Measurements from ENCODE around the gene PLEKHG5.

Gene PLEKHG5

DNA sequence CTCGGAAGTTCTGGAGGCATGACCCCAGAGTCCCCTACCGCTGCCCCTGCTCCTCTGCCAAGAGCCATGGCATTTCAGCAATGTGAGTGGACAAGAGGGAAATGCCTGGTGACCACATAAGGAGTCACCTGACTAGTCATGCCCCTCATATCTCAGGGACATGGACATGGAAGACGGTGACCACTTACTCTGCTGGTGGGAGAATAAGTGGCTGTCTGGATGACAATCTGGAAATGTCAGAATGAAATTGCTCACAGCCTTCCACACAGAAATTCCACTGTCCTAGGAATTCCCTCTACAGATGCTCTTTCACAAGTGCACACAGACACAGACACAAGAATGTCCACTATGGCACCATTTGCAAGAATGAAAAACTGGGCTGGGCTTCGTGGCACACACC lies 24.3 kb upstream of the PLEKHG5 start:
- H3K27ac ChIP-seq, result no peak overlapping the region
- TF ChIP-seq ZFX (IDR thresholded peaks at IDR 0.05; ENCODE audit: borderline replicate concordance), result no peak
- TF ChIP-seq, protein P1, sequence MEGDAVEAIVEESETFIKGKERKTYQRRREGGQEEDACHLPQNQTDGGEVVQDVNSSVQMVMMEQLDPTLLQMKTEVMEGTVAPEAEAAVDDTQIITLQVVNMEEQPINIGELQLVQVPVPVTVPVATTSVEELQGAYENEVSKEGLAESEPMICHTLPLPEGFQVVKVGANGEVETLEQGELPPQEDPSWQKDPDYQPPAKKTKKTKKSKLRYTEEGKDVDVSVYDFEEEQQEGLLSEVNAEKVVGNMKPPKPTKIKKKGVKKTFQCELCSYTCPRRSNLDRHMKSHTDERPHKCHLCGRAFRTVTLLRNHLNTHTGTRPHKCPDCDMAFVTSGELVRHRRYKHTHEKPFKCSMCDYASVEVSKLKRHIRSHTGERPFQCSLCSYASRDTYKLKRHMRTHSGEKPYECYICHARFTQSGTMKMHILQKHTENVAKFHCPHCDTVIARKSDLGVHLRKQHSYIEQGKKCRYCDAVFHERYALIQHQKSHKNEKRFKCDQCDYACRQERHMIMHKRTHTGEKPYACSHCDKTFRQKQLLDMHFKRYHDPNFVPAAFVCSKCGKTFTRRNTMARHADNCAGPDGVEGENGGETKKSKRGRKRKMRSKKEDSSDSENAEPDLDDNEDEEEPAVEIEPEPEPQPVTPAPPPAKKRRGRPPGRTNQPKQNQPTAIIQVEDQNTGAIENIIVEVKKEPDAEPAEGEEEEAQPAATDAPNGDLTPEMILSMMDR (IDR thresholded peaks at IDR 0.05), result no peak

DNA sequence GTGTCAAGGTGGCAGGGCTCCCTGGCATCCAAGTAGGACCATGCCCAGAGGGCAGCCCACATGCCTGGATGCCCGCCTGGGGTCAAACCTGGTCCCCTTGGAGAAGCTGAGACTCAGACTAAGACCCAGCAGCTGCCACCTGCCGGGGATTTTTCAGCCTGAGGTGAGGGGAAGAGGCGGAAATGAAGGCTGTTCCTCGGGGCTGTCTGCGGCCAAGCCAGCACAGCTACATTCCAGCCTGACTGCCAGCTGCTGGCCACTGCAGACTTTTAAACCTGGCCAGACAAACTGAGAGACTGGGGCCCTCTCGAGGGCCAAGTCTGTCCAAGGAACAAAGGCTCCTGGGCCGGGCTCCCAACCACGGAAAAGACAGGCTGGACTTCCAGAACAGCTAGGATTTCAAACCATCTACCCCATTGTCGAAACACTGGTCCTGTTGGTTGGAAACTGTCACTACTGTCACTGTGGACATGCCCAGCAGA lies 21.9 kb upstream of the PLEKHG5 start:
- TF ChIP-seq, protein P1 (IDR thresholded peaks at IDR 0.05), result no peak
- no peak overlapping the region for H3K27ac ChIP-seq

DNA sequence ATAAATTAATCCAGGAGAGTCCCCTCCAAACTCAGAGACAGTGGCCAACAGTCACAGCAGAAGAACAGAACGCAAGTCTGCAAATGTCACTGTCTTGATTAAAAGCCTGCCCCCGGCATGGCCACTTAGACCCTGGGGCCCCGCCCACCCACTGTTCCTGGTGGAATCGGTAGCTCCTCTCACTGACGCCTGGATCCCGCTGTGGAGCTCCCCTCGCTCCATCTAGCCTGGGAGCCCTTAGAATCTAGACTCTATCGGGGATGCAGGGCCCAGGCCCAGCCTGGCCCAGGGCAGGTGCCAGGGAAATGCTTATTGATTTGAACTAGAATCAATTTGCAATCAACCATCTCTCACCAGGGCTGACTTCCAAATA lies 21.4 kb upstream of the PLEKHG5 start:
- H3K27ac ChIP-seq, result no peak overlapping the region

DNA sequence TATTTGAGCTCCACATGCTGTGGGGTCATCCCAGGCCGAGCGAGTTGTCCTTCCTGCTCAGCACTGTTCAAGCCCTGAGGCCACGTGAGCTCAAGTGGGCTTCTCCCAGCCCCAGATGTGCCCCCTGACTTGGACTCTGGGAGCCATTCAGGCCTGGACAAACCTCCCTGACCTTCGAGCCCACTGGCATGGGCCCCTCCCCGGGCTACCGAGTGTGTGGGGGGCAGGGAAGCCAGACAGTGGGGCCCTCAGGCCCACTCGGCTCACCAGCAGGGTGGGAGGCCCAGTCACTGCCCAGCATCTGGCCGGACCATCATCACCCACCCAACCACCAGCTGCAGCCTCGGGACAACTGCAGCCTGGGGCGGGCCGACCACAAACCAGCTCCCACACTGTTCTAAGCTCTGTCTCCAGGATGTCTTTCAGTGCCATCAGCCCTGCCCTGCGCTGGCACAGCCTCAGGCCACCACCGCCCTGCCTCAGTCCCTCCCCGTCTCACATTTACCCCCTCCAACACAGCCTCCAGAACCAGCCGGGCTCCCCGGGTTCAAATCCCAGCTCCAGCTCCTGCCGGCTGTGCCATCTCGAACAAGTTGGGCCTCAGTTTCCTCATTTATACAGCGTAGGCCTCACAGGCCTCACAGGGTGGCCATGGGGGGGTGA lies 20.9 kb upstream of the PLEKHG5 start:
- TF ChIP-seq, protein P1 (IDR thresholded peaks at IDR 0.05), result no peak
- no peak for TF ChIP-seq ZFX (IDR thresholded peaks at IDR 0.05; ENCODE audit: borderline replicate concordance)
- no peak overlapping the region for H3K27ac ChIP-seq

More for the DNA sequence above, 21.4 kb upstream of the PLEKHG5 start:
- TF ChIP-seq, protein P1 (IDR thresholded peaks at IDR 0.05), result no peak
- TF ChIP-seq ZFX (IDR thresholded peaks at IDR 0.05; ENCODE audit: borderline replicate concordance), result no peak

DNA sequence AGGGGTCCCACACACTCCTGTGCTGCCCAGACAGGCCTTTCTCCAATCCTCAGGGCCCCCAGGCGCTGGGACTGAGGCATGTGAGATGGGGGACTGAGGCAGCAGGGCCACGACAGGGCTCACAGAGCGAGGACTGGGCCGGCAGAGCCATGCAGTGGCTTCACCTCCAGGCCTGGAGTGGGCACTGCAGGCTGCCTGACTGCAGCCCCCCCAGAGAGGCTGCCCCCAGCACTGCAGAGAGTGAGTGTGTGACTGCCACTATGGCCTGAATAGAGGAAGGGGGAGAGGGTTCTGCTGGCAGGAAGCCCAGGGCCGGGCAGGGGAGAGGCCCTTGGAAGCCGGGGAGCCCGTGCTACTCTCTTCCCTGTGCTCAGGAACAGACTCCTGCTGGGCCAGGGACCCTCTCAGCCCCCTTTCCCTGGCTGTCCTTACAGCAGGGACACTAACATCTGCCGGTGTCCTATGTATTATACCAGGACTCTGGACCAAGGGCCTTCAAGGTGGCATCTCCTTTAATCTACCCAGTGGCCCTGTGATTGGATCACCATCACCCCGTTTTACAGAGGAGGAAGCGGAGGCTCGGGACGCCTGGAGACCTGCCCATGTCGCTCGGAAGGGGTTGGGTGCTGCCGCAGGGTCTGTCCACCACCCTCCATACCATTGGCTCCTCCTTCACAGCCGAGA lies 20.2 kb upstream of the PLEKHG5 start:
- no peak overlapping the region for H3K27ac ChIP-seq
- TF ChIP-seq ZFX (IDR thresholded peaks at IDR 0.05; ENCODE audit: borderline replicate concordance), result no peak
- TF ChIP-seq, protein P1 (IDR thresholded peaks at IDR 0.05), result no peak

DNA sequence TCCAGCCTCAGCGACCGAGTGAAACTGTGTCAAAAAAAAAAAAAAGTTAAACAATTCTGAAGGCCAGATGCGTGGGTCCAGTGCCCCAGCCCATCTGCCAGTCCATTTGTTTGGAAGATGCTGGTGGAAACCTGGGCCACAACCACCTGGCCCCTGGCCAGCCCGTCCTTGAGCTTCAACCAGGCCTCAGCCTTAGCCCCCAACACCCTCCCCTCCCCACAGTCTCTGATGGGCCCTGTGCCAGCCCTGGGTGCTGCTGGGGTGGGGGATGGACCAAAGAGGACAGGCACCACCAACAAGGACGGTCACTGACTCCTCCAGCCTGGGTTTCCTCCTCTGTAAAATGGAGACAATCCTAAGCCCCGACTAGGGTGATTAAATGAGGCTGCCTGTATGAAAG lies 19.6 kb upstream of the PLEKHG5 start:
- H3K27ac ChIP-seq, result no peak overlapping the region
- TF ChIP-seq ZFX (IDR thresholded peaks at IDR 0.05; ENCODE audit: borderline replicate concordance), result no peak
- TF ChIP-seq, protein P1 (IDR thresholded peaks at IDR 0.05), result no peak

DNA sequence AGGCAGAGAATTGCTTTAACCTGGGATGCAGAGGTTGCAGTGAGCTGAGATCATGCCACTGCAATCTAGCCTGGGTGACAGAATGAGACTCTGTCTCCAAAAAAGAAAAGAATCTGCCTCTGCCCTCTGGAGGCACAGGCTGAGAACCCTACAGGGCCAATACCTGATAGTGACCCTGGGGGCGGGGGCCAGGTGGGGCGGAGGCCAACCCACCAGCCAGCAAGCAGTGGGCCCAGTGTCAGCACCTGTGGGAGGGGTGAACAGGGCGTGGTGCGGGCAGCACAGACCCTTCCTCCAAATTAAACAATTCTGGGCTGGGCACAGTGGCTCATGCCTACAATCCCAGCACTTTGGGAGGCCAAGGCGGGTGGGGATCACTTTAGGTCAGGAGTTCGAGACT lies 19.0 kb upstream of the PLEKHG5 start:
- TF ChIP-seq ZFX (IDR thresholded peaks at IDR 0.05; ENCODE audit: borderline replicate concordance), result no peak
- TF ChIP-seq, protein P1 (IDR thresholded peaks at IDR 0.05), result no peak

More for the DNA sequence above, 19.0 kb upstream of the PLEKHG5 start:
- no peak overlapping the region for H3K27ac ChIP-seq
